T-helper 2 cell treated with Interferon-gamma antibody and Interleukin-4, amounts not matched to agents 5 μg/mL and 100 μg/mL, for 36 hours (primary cell): ENCODE measurements around the gene MYLIP.

Source experiments
- DNase-seq: peaks from one replicate; pipeline ENCODE4 v3.0.0; 2021; ENCODE audit warnings: low spot score
- H3K27ac Mint-ChIP-seq: one replicate; pipeline ENCODE4 v1.8.0; 2021; ENCODE audit warnings: mild to moderate bottlenecking, mixed read lengths
- H3K27me3 Mint-ChIP-seq: one replicate; pipeline ENCODE4 v1.8.0; 2021; ENCODE audit warnings: low read depth, mixed read lengths
- H3K36me3 Mint-ChIP-seq: one replicate; pipeline ENCODE4 v1.8.0; 2021; ENCODE audit warnings: low read depth, mixed read lengths
- H3K4me1 Mint-ChIP-seq: one replicate; pipeline ENCODE4 v1.8.0; 2021; ENCODE audit warnings: low read depth, mixed read lengths
- H3K4me3 Mint-ChIP-seq: one replicate; pipeline ENCODE4 v1.8.0; 2022; ENCODE audit warnings: mild to moderate bottlenecking, moderate library complexity, mixed read lengths
- H3K9me3 Mint-ChIP-seq: one replicate; pipeline ENCODE4 v1.8.0; 2021; ENCODE audit warnings: mixed read lengths

Gene MYLIP

DNA sequence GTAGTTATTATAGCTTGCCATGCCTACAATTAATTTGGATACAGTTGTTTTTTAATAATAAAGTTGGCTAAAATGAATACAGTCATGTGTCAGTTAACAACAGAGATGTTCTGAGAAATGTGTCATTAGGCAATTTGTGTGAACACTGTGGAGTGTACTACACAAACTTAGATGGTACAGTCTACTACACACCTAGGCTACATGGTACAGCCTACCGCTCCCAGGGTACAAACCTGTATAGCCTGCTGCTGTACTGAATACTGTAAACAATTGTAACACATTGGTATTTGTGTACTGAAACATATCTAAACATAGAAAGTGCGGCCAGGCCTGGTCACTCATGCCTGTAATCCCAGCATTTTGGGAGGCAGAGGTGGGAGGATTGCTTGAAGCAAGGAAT is 50.2 kb downstream of the MYLIP start:
- Mint-ChIP-seq H3K36me3 (peaks cover 21% of the 10 kb centered on the region), H3K27me3 (no peaks in the 10 kb centered on the region), H3K4me3 (no peak overlapping the region), H3K27ac (no peak overlapping the region), H3K4me1 (peaks cover 37% of the 10 kb centered on the region), H3K9me3 (peaks cover 39% of the 10 kb centered on the region)
- no peak for DNase-seq

- DNase-seq, result peak; percentile 29
- peak overlapping the region; percentile 65 for H3K4me3 Mint-ChIP-seq
- H3K36me3 Mint-ChIP-seq, result peaks cover 21% of the 10 kb centered on the region
- H3K4me1 Mint-ChIP-seq, result peaks cover 36% of the 10 kb centered on the region
- peak overlapping the region; percentile 90 for H3K27ac Mint-ChIP-seq
- no peaks in the 10 kb centered on the region for H3K27me3 Mint-ChIP-seq
- H3K9me3 Mint-ChIP-seq, result peaks cover 39% of the 10 kb centered on the region
Observed at GRCh38 chr6:16179970-16180431, 51.1 kb downstream of the MYLIP start.

- Mint-ChIP-seq H3K27ac (peak overlapping the region; percentile 90), H3K27me3 (no peaks in the 10 kb centered on the region), H3K4me1 (peaks cover 36% of the 10 kb centered on the region), H3K36me3 (peaks cover 21% of the 10 kb centered on the region), H3K4me3 (peak overlapping the region; percentile 33), H3K9me3 (peaks cover 39% of the 10 kb centered on the region)
- DNase-seq, result no peak
Observed at GRCh38 chr6:16180696-16181438, 52.0 kb downstream of the MYLIP start.

DNA sequence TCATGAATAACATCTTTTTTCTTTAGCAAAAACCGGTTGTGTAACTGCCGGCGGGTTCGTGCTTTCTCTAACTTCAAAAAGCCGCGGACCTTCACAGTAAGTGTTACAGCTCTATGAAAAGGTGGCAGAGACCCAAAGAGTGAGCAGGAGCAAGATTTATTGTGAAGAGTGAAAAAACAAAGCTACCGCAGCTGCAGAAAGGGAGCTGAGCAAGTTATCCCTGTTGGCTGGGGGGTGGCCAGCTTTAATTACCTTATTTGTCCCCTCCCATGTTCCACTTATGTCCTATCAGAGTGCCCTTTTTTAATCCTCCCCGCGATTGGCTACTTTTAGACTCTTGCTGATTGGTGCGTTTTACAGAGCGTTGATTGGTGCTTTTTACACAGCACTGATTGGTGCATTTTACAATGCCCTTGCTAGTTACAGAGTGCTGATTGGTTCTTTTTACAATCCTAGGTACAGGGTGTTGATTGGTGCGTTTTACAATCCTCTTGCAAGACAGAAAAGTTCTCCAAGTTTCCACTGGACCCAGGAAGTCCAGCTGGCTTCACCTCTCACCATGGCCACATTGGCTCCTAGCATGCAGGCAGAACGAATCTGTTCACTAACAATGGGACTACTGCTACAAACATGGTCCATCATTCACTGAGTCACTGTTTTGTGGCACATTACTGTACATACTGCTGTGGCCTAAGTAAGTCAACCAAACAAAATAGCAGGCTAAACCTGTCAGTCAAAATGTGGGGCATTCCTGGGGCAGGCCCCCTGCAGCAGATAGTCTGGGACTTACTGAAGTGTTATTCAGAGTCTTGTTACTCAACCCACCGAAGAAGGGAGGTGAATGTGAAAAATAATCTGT is 52.8 kb downstream of the MYLIP start:
- Mint-ChIP-seq H3K9me3 (peaks cover 32% of the 10 kb centered on the region), H3K4me3 (peak overlapping the region; percentile 38), H3K4me1 (peaks cover 36% of the 10 kb centered on the region)

GRCh38 chr6:16183187-16183664 is 54.3 kb downstream of the MYLIP start:
- Mint-ChIP-seq H3K4me3 (no peak overlapping the region), H3K27ac (no peak overlapping the region), H3K4me1 (peaks cover 36% of the 10 kb centered on the region), H3K36me3 (peaks cover 21% of the 10 kb centered on the region), H3K9me3 (peaks cover 30% of the 10 kb centered on the region), H3K27me3 (peaks cover 8% of the 10 kb centered on the region)
- DNase-seq, result no peak

More for the DNA sequence above, 52.8 kb downstream of the MYLIP start:
- peaks cover under 1% of the 10 kb centered on the region for H3K27me3 Mint-ChIP-seq
- peaks cover 21% of the 10 kb centered on the region for H3K36me3 Mint-ChIP-seq
- DNase-seq, result no peak
- peak overlapping the region; percentile 68 for H3K27ac Mint-ChIP-seq

- Mint-ChIP-seq H3K27ac (no peak overlapping the region), H3K27me3 (peaks cover 8% of the 10 kb centered on the region), H3K4me1 (peaks cover 31% of the 10 kb centered on the region), H3K4me3 (no peak overlapping the region), H3K36me3 (peaks cover 16% of the 10 kb centered on the region), H3K9me3 (peaks cover 24% of the 10 kb centered on the region)
- DNase-seq, result no peak
Observed at GRCh38 chr6:16184129-16184528, 55.2 kb downstream of the MYLIP start.

GRCh38 chr6:16184551-16184950 is 55.7 kb downstream of the MYLIP start:
- Mint-ChIP-seq H3K27me3 (peaks cover 8% of the 10 kb centered on the region), H3K4me3 (no peak overlapping the region), H3K27ac (no peak overlapping the region), H3K36me3 (peaks cover 15% of the 10 kb centered on the region), H3K4me1 (peaks cover 29% of the 10 kb centered on the region), H3K9me3 (peaks cover 23% of the 10 kb centered on the region)
- no peak for DNase-seq

DNA sequence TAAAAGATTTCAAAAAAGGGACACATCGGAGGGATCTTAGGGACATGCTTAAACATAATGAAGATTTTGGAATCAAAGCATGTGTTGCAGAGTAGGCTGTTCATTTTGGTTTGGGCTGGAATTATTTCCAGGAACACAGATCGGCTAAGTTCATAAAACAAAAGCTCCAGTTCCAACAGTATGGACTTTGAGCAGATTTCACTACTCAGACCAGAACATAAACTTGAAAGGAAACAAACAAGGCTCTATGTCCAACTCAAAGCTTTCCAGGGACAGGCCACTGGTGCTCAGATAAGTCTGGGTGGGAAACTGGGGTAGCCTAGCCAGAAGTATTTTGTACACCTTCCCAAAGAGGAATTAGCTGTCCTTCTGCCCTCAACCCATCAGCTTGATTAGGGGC is 58.3 kb downstream of the MYLIP start:
- Mint-ChIP-seq H3K9me3 (peaks cover under 1% of the 10 kb centered on the region), H3K4me3 (no peak overlapping the region), H3K4me1 (peaks cover 11% of the 10 kb centered on the region), H3K36me3 (no peaks in the 10 kb centered on the region), H3K27me3 (peaks cover 26% of the 10 kb centered on the region), H3K27ac (no peak overlapping the region)
- no peak for DNase-seq

GRCh38 chr6:16190214-16190613 is 61.3 kb downstream of the MYLIP start:
- DNase-seq, result no peak
- Mint-ChIP-seq H3K4me3 (no peak overlapping the region), H3K27ac (no peak overlapping the region), H3K4me1 (no peaks in the 10 kb centered on the region), H3K27me3 (peaks cover 43% of the 10 kb centered on the region), H3K36me3 (no peaks in the 10 kb centered on the region), H3K9me3 (no peaks in the 10 kb centered on the region)

- Mint-ChIP-seq H3K9me3 (no peaks in the 10 kb centered on the region), H3K36me3 (no peaks in the 10 kb centered on the region), H3K4me1 (no peaks in the 10 kb centered on the region), H3K27me3 (peaks cover 38% of the 10 kb centered on the region), H3K27ac (no peak overlapping the region), H3K4me3 (no peak overlapping the region)
- DNase-seq, result no peak
Observed at GRCh38 chr6:16196260-16196983, 67.5 kb downstream of the MYLIP start.

GRCh38 chr6:16196984-16197546 is 68.2 kb downstream of the MYLIP start:
- Mint-ChIP-seq H3K4me1 (no peaks in the 10 kb centered on the region), H3K36me3 (no peaks in the 10 kb centered on the region), H3K9me3 (no peaks in the 10 kb centered on the region), H3K27ac (no peak overlapping the region), H3K27me3 (peaks cover 33% of the 10 kb centered on the region), H3K4me3 (no peak overlapping the region)
- DNase-seq, result no peak
